Activated CD4-positive, alpha-beta T cell treated with anti-CD3 and anti-CD28 coated beads, Interleukin-2, amount 50 U/mL, for 1 hour (primary cell): ENCODE results near the gene MAGIX.
"Not testable (repeated sequence)": the region's sequence is repeated elsewhere in the genome, so short reads cannot be mapped to it uniquely, and the experiment has no call there.

Source experiments
- DNase-seq: peaks from one replicate; pipeline ENCODE4 v3.0.0-alpha.2; 2020

MAGIX gene

GRCh38 chrX:49163555-49164419 is 1.2 kb downstream of the MAGIX start:
- DNase-seq = peak; percentile 75

GRCh38 chrX:49164589-49165360 is 2.2 kb downstream of the MAGIX start:
- no peak for DNase-seq

GRCh38 chrX:49165901-49166881 is 3.6 kb downstream of the MAGIX start:
- DNase-seq = peak; percentile 66

GRCh38 chrX:49166914-49167739 is 4.6 kb downstream of the MAGIX start:
- peak; percentile 64 for DNase-seq

- DNase-seq = no peak
These were observed 5.2 kb downstream of the MAGIX start for GRCh38 chrX:49167740-49168108.

- peak; percentile 75 for DNase-seq
These were observed 9.3 kb downstream of the MAGIX start, which contains the start of gene PLP2 for GRCh38 chrX:49171752-49172279. Gene PLP2, plus strand, starts transcription at chrX:49171898. Its CDS starts 103 bp downstream, at chrX:49172001.

GRCh38 chrX:49172280-49172780 is 9.8 kb downstream of the MAGIX start:
- peak; percentile 57 for DNase-seq

GRCh38 chrX:49173544-49173943 is 11.0 kb downstream of the MAGIX start:
- DNase-seq = not testable (repeated sequence)

GRCh38 chrX:49174723-49175122 is 12.2 kb downstream of the MAGIX start:
- no peak for DNase-seq

GRCh38 chrX:49175435-49176274 is 13.1 kb downstream of the MAGIX start:
- no peak for DNase-seq

GRCh38 chrX:49176421-49177326 is 14.1 kb downstream of the MAGIX start:
- no peak for DNase-seq

GRCh38 chrX:49177338-49177833 is 14.8 kb downstream of the MAGIX start:
- no peak for DNase-seq

GRCh38 chrX:49177873-49178480 is 15.4 kb downstream of the MAGIX start:
- no peak for DNase-seq

- no peak for DNase-seq
These were observed 16.0 kb downstream of the MAGIX start for GRCh38 chrX:49178537-49178936.

GRCh38 chrX:49179358-49179757 is 16.8 kb downstream of the MAGIX start:
- DNase-seq = no peak

GRCh38 chrX:49183701-49184281 is 21.2 kb downstream of the MAGIX start:
- no peak for DNase-seq

GRCh38 chrX:49184294-49185281 is 22.0 kb downstream of the MAGIX start:
- DNase-seq = no peak
